ENCODE results near the gene COA1. TPM values are rescaled to one million over a fixed set of nuclear protein-coding genes. Genes with fewer than 3 reads are reported as not detected.
A peak's percentile ranks its signal among the peaks of the same experiment; 100 is the strongest.

The COA1 gene
- total RNA-seq, 4 donors from 2014 or later = 34.0 to 84.2 (median 54.4) TPM

- Histone ChIP-seq H3K9me3 (no peaks in the 10 kb centered on the region), H3K4me1 (peaks cover 3 to 45% (median 32%) of the 10 kb centered on the region in 4 donors), H3K27me3 (no peaks in the 10 kb centered on the region), H3K4me3 (peak overlapping the region in 1 of 4 donors; percentile 21), H3K27ac (peak overlapping the region; percentile 76 to 93 (median 86)), H3K36me3 (peaks cover 0 to 4% (median 0%) of the 10 kb centered on the region in 3 donors)
- DNase-seq = peak in 2 of 3 donors; percentile 87 to 93
- TF ChIP-seq CTCF (IDR thresholded peaks at IDR 0.05) (no peak), POLR2A (IDR thresholded peaks at IDR 0.05) (no peak)
These were observed 80.6 kb downstream of the COA1 start for GRCh38 chr7:43648473-43649406.

- Histone ChIP-seq H3K4me1 (peaks cover 3 to 44% (median 32%) of the 10 kb centered on the region in 4 donors), H3K27me3 (no peaks in the 10 kb centered on the region), H3K9me3 (no peaks in the 10 kb centered on the region), H3K27ac (peak overlapping the region; percentile 76 to 93 (median 86)), H3K4me3 (peak overlapping the region in 1 of 4 donors; percentile 21), H3K36me3 (peaks cover 0 to 12% (median 0%) of the 10 kb centered on the region in 3 donors)
- TF ChIP-seq POLR2A (IDR thresholded peaks at IDR 0.05) (no peak), CTCF (IDR thresholded peaks at IDR 0.05) (no peak)
- DNase-seq = peak in 2 of 3 donors; percentile 61 to 71
These were observed 81.5 kb downstream of the COA1 start for GRCh38 chr7:43647673-43648472.

GRCh38 chr7:43647339-43647672, 82.0 kb downstream of the COA1 start:
- H3K27me3 ChIP-seq = no peaks in the 10 kb centered on the region
- H3K9me3 ChIP-seq = no peaks in the 10 kb centered on the region
- H3K27ac ChIP-seq = peak overlapping the region; percentile 76 to 93 (median 86)
- no peak for TF ChIP-seq CTCF (IDR thresholded peaks at IDR 0.05)
- TF ChIP-seq POLR2A (IDR thresholded peaks at IDR 0.05) = no peak
- H3K36me3 ChIP-seq = peaks cover 0 to 15% (median 0%) of the 10 kb centered on the region in 3 donors
- no peak for DNase-seq
- peaks cover 3 to 42% (median 30%) of the 10 kb centered on the region in 4 donors for H3K4me1 ChIP-seq
- H3K4me3 ChIP-seq = peak overlapping the region in 2 of 4 donors; percentile 2 to 12

GRCh38 chr7:43646603-43647338, 82.6 kb downstream of the COA1 start:
- Histone ChIP-seq H3K4me1 (peaks cover 3 to 37% (median 27%) of the 10 kb centered on the region in 4 donors), H3K4me3 (peak overlapping the region in 2 of 4 donors; percentile 2 to 12), H3K9me3 (no peaks in the 10 kb centered on the region), H3K27ac (peak overlapping the region; percentile 76 to 93 (median 86)), H3K27me3 (no peaks in the 10 kb centered on the region), H3K36me3 (peaks cover 0 to 20% (median 0%) of the 10 kb centered on the region in 3 donors)
- no peak for TF ChIP-seq POLR2A (IDR thresholded peaks at IDR 0.05)
- no peak for TF ChIP-seq CTCF (IDR thresholded peaks at IDR 0.05)
- DNase-seq = no peak

- peaks cover 3 to 30% (median 23%) of the 10 kb centered on the region in 4 donors for H3K4me1 ChIP-seq
These were observed 83.6 kb downstream of the COA1 start for GRCh38 chr7:43645699-43646226.

More at GRCh38 chr7:43645699-43646226, 83.6 kb downstream of the COA1 start:
- TF ChIP-seq POLR2A (IDR thresholded peaks at IDR 0.05) (no peak), CTCF (IDR thresholded peaks at IDR 0.05) (no peak)
- H3K36me3 ChIP-seq = peaks cover 0 to 22% (median 0%) of the 10 kb centered on the region in 3 donors
- H3K4me3 ChIP-seq = no peak overlapping the region
- no peak for DNase-seq
- H3K27me3 ChIP-seq = no peaks in the 10 kb centered on the region
- no peaks in the 10 kb centered on the region for H3K9me3 ChIP-seq
- peak overlapping the region; percentile 76 to 93 (median 86) for H3K27ac ChIP-seq

Measured in Peyer's patch (tissue), 4 donors.